Ovary (tissue), 9 donors: Measurements from ENCODE around the gene CRIM1. TPM values are rescaled to one million over a fixed set of nuclear protein-coding genes. Genes with fewer than 3 reads are reported as not detected.
A peak's percentile ranks its signal among the peaks of the same experiment; 100 is the strongest.

Experiments used
- DNase-seq, 5 donors: peaks; one replicate each; pipeline ENCODE4 v3.0.0-alpha.2; 2019 to 2020
- H3K27ac ChIP-seq, 2 donors: fragments of 200-600 bp; one replicate each; pipeline versions ENCODE4 v1.5.1 to v1.8.0; 2019 to 2022
- H3K27me3 ChIP-seq: fragments of 200-600 bp; one replicate; pipeline ENCODE4 v1.8.0; 2022
- H3K36me3 ChIP-seq: fragments of 200-600 bp; sonication (generic); one replicate; pipeline ENCODE4 v1.5.1; 2019
- H3K4me1 ChIP-seq: one replicate; pipeline ENCODE4 v1.8.1; 2013; ENCODE audit warnings: mild to moderate bottlenecking, moderate library complexity; ENCODE audit not compliant: insufficient read depth
- H3K4me3 ChIP-seq: fragments of 200-600 bp; sonication (generic); one replicate; pipeline ENCODE4 v1.5.1; 2017
- H3K9me3 ChIP-seq, 2 donors: fragments of 200-600 bp in 1 of 2; sonication (generic) in 1 of 2; one replicate each; pipeline versions ENCODE4 v1.5.1 to v1.8.1; 2013 to 2019; ENCODE audit warnings: mild to moderate bottlenecking in 1 of 2, moderate library complexity in 1 of 2
- CTCF ChIP-seq, 3 donors: fragments of 450-650 bp in 2 of 3; fragments of 200-600 bp in 1 of 3; IDR thresholded peaks; one replicate each; pipeline versions ENCODE4 v1.5.1 to v1.8.0; 2016 to 2022; ENCODE audit warnings: antibody characterized with exemption in 3 of 3, mild to moderate bottlenecking in 1 of 3
- EP300 ChIP-seq: sonication (generic); formaldehyde crosslinking; IDR thresholded peaks from one replicate; pipeline ENCODE4 v1.6.1; 2017; ENCODE audit warnings: antibody characterized with exemption
- POLR2A ChIP-seq: fragments of 450-650 bp; IDR thresholded peaks from one replicate; pipeline ENCODE4 v1.6.1; 2017; ENCODE audit warnings: antibody characterized with exemption, mild to moderate bottlenecking, moderate library complexity
- WGBS, 3 donors: extraction: QIAGEN DNeasy Blood & Tissue Kit in 1 of 3; methylation state at CpG; one replicate each; pipeline versions ENCODE4 v1.1.5 to v1.1.7; 2013 to 2017; 5-methylcytosine and 5-hydroxymethylcytosine counted together
- intact Hi-C, 4 donors: fragments of 100-400 bp; cut with DNase I; formaldehyde crosslinking; loops; one replicate each; pipeline versions ENCODE4 v1.11.0 to v1.15.1; 2022 to 2023
- polyA plus RNA-seq, 2 donors: library from polyadenylated mRNA; stranded (reverse); fragments of 200-250 nt in 1 of 2; fragments of 350-450 nt in 1 of 2; fragmentation: Illumina TruSeq in 1 of 2; extraction: RNeasy Lipid Tissue Mini Kit (QIAGEN cat#74804) in 1 of 2; gene quantifications; one replicate each; pipeline ENCODE4 v1.2.3, GENCODE V29; 2013 to 2014
- total RNA-seq, 7 donors: library from RNA; depleted of rRNA in 2 of 7; stranded (reverse); fragments of >200 nt in 2 of 7; fragmentation: NEBNext Ultra II Directional in 3 of 7; extraction: Animal tissue kit (Norgen Biotek cat#: 25700) in 3 of 7; gene quantifications; one replicate each; pipeline versions ENCODE4 v1.1.0 to v1.2.4, GENCODE V29; 2016 to 2023
- donor health status: DM: no; HTN: no; CAD: no; lungs with moderate emphysema.
- donor health status: DM: no; HTN: no; CAD: no.
- donor health status: Bipolar disorder and iron deficiency.
- donor health status: DM: yes; HTN: yes; CAD: no.
- donor health status: DM: no; HTN: no; CAD: no.
- donor health status: DM: yes; HTN: yes; CAD: no.

CRIM1 gene
- total and polyA plus RNA-seq, 9 donors: 38.4 to 134 (median 65.0) TPM

GRCh38 chr2:36373149-36373926 is 17.8 kb downstream of the CRIM1 start:
- Histone ChIP-seq H3K4me1 (peaks cover 31% of the 10 kb centered on the region), H3K27me3 (no peaks in the 10 kb centered on the region), H3K9me3 (no peaks in the 10 kb centered on the region), H3K27ac (no peak overlapping the region), H3K4me3 (no peak overlapping the region), H3K36me3 (no peaks in the 10 kb centered on the region)
- intact Hi-C loops: loop anchor here in 1 of 4 donors (5.0 kb wide), 1 partner anchor 39 kb away; no protein-coding TSS in a partner anchor
- 76 to 83% (median 80%) methylated on average over 8 of the region's 8 CpGs for WGBS, 3 donors
- no peak for TF ChIP-seq EP300
- no peak for TF ChIP-seq POLR2A
- no peak for TF ChIP-seq CTCF (IDR thresholded peaks at IDR 0.05)
- DNase-seq: peak in 1 of 5 donors; percentile 29

GRCh38 chr2:36374585-36374984 is 19.0 kb downstream of the CRIM1 start:
- intact Hi-C loops: loop anchor here in 1 of 4 donors (5.0 kb wide), 1 partner anchor 38 kb away; no protein-coding TSS in a partner anchor
- H3K27ac ChIP-seq: no peak overlapping the region
- 90 to 93% (median 91%) methylated on average over 3 of the region's 3 CpGs for WGBS, 3 donors
- H3K9me3 ChIP-seq: no peaks in the 10 kb centered on the region
- no peak for TF ChIP-seq EP300
- TF ChIP-seq POLR2A: no peak
- no peak for TF ChIP-seq CTCF (IDR thresholded peaks at IDR 0.05)
- H3K36me3 ChIP-seq: no peaks in the 10 kb centered on the region
- H3K4me1 ChIP-seq: peaks cover 28% of the 10 kb centered on the region
- no peaks in the 10 kb centered on the region for H3K27me3 ChIP-seq
- H3K4me3 ChIP-seq: no peak overlapping the region
- DNase-seq: no peak

GRCh38 chr2:36376319-36376765 is 20.8 kb downstream of the CRIM1 start:
- H3K4me3 ChIP-seq: no peak overlapping the region
- intact Hi-C loops: no loop called here
- peaks cover 32% of the 10 kb centered on the region for H3K4me1 ChIP-seq

More at GRCh38 chr2:36376319-36376765, 20.8 kb downstream of the CRIM1 start:
- WGBS, 3 donors: 3 to 14% (median 4%) methylated on average over 8 of the region's 8 CpGs
- TF ChIP-seq EP300 (no peak), POLR2A (no peak), CTCF (IDR thresholded peaks at IDR 0.05) (no peak)
- Histone ChIP-seq H3K27ac (no peak overlapping the region), H3K9me3 (no peaks in the 10 kb centered on the region), H3K36me3 (no peaks in the 10 kb centered on the region), H3K27me3 (no peaks in the 10 kb centered on the region)
- peak; percentile 78 to 90 (median 86) for DNase-seq
